ENCODE results near the gene DUSP28.
A peak's percentile ranks its signal among the peaks of the same experiment; 100 is the strongest.

The DUSP28 gene

GRCh38 chr2:240602266-240603050 is 42.3 kb downstream of the DUSP28 start:
- DNase-seq = no peak

- DNase-seq = no peak
These were observed 43.1 kb downstream of the DUSP28 start for GRCh38 chr2:240603081-240603835.

- DNase-seq = no peak
These were observed 43.7 kb downstream of the DUSP28 start for GRCh38 chr2:240603846-240604245.

GRCh38 chr2:240604291-240604938 is 44.3 kb downstream of the DUSP28 start:
- DNase-seq = peak; percentile 79

- no peak for DNase-seq
These were observed 45.0 kb downstream of the DUSP28 start for GRCh38 chr2:240604939-240605716.

GRCh38 chr2:240605867-240606743 is 45.9 kb downstream of the DUSP28 start:
- no peak for DNase-seq

GRCh38 chr2:240611601-240612210 is 51.5 kb downstream of the DUSP28 start:
- peak; percentile 73 for DNase-seq

Measured in inflammatory macrophage treated with lipopolysaccharide for 4 hours (primary cell).